ENCODE data around the gene UTF1.

The UTF1 gene

GRCh38 chr10:133199488-133199885 is 30.5 kb upstream of the UTF1 start:
- TF ChIP-seq FOXP2 (optimal IDR thresholded peaks at IDR 0.05; ENCODE audit: borderline replicate concordance, extremely low read depth, extremely low read length, insufficient read depth) (no peak), SIN3A (IDR thresholded peaks at IDR 0.05; ENCODE audit: borderline replicate concordance, insufficient read depth, low read length) (no peak), REST (IDR thresholded peaks at IDR 0.05; ENCODE audit: insufficient read depth in 1 of 2, low read depth in 2 of 2, low read length in 2 of 2) (no peak), POLR2AphosphoS5 (IDR thresholded peaks at IDR 0.05; ENCODE audit: low read depth, low read length) (no peak), TAF1 (IDR thresholded peaks at IDR 0.05; ENCODE audit: borderline replicate concordance, insufficient read depth, low read length) (no peak)

- TF ChIP-seq TAF1 (IDR thresholded peaks at IDR 0.05; ENCODE audit: borderline replicate concordance, insufficient read depth, low read length) (no peak), POLR2AphosphoS5 (IDR thresholded peaks at IDR 0.05; ENCODE audit: low read depth, low read length) (no peak), SIN3A (IDR thresholded peaks at IDR 0.05; ENCODE audit: borderline replicate concordance, insufficient read depth, low read length) (no peak), REST (IDR thresholded peaks at IDR 0.05; ENCODE audit: insufficient read depth in 1 of 2, low read depth in 2 of 2, low read length in 2 of 2) (no peak), FOXP2 (optimal IDR thresholded peaks at IDR 0.05; ENCODE audit: borderline replicate concordance, extremely low read depth, extremely low read length, insufficient read depth) (no peak)
Observed at GRCh38 chr10:133199992-133200611, 29.9 kb upstream of the UTF1 start.

GRCh38 chr10:133200621-133201031 is 29.4 kb upstream of the UTF1 start:
- TF ChIP-seq REST (IDR thresholded peaks at IDR 0.05; ENCODE audit: insufficient read depth in 1 of 2, low read depth in 2 of 2, low read length in 2 of 2) (no peak), POLR2AphosphoS5 (IDR thresholded peaks at IDR 0.05; ENCODE audit: low read depth, low read length) (no peak), TAF1 (IDR thresholded peaks at IDR 0.05; ENCODE audit: borderline replicate concordance, insufficient read depth, low read length) (no peak), FOXP2 (optimal IDR thresholded peaks at IDR 0.05; ENCODE audit: borderline replicate concordance, extremely low read depth, extremely low read length, insufficient read depth) (no peak), SIN3A (IDR thresholded peaks at IDR 0.05; ENCODE audit: borderline replicate concordance, insufficient read depth, low read length) (no peak)

- TF ChIP-seq TAF1 (IDR thresholded peaks at IDR 0.05; ENCODE audit: borderline replicate concordance, insufficient read depth, low read length) (no peak), FOXP2 (optimal IDR thresholded peaks at IDR 0.05; ENCODE audit: borderline replicate concordance, extremely low read depth, extremely low read length, insufficient read depth) (no peak), REST (IDR thresholded peaks at IDR 0.05; ENCODE audit: insufficient read depth in 1 of 2, low read depth in 2 of 2, low read length in 2 of 2) (no peak), POLR2AphosphoS5 (IDR thresholded peaks at IDR 0.05; ENCODE audit: low read depth, low read length) (no peak), SIN3A (IDR thresholded peaks at IDR 0.05; ENCODE audit: borderline replicate concordance, insufficient read depth, low read length) (no peak)
Observed at GRCh38 chr10:133201151-133201947, 28.7 kb upstream of the UTF1 start.
